PC-9 (cell line): ENCODE data around the gene GLT1D1. TPM values are rescaled to one million over a fixed set of nuclear protein-coding genes. Genes with fewer than 3 reads are reported as not detected.

Experiments
- BruUV-seq: library from RNA; stranded (reverse); fragments of 400-500 nt; replicated peaks from 2 replicates; lab custom pipeline; 2021; lab: Mats Ljungman, UMichigan
- CTCF ChIA-PET: fragments of 300-600 bp; sonication (Branson Sonifier 250); formaldehyde crosslinking; loops from one replicate; lab custom pipeline; 2022; ENCODE audit warnings: antibody characterized with exemption; lab: Charles Lee
- POLR2A ChIA-PET: fragments of 300-600 bp; sonication (Branson Sonifier 250); formaldehyde crosslinking; loops from one replicate; lab custom pipeline; 2022; ENCODE audit warnings: antibody characterized with exemption; ENCODE audit not compliant: unreplicated experiment; lab: Charles Lee
- DNase-seq, 2 experiments: peaks; one replicate each; pipeline versions ENCODE4 v3.0.0 to v3.0.0-alpha.2; 2015 to 2022; ENCODE audit warnings: mixed read lengths in 1 of 2
- H2AFZ ChIP-seq: fragments of 200-600 bp; sonication (generic); 2 replicates; pipeline ENCODE4 v1.8.1; 2017; ENCODE audit warnings: antibody characterized with exemption
- H3F3A ChIP-seq: fragments of 200-600 bp; sonication (generic); 2 replicates; pipeline ENCODE4 v1.8.1; 2017; ENCODE audit warnings: antibody characterized with exemption, mild to moderate bottlenecking, low read depth; ENCODE audit not compliant: insufficient read depth
- H3K27ac ChIP-seq: fragments of 200-600 bp; sonication (generic); 2 replicates; pipeline ENCODE4 v1.6.1; 2016; ENCODE audit warnings: mixed run types
- H3K27me3 ChIP-seq: fragments of 200-600 bp; sonication (generic); 2 replicates; pipeline ENCODE4 v1.6.1; 2016; ENCODE audit warnings: low read depth, mixed run types; ENCODE audit not compliant: insufficient read depth
- H3K36me3 ChIP-seq: fragments of 200-600 bp; sonication (generic); 2 replicates; pipeline ENCODE4 v1.6.1; 2016; ENCODE audit warnings: low read depth, mixed run types
- H3K4me1 ChIP-seq: fragments of 200-600 bp; sonication (generic); replicated peaks from 2 replicates; pipeline ENCODE4 v1.6.1; 2016; ENCODE audit warnings: mixed run types; ENCODE audit not compliant: insufficient read depth
- H3K4me2 ChIP-seq: fragments of 200-600 bp; sonication (generic); 2 replicates; pipeline ENCODE4 v1.6.1; 2017; ENCODE audit warnings: mixed run types
- H3K4me3 ChIP-seq: fragments of 200-600 bp; sonication (generic); 2 replicates; pipeline ENCODE4 v1.6.1; 2016; ENCODE audit warnings: mixed run types
- H3K79me2 ChIP-seq: fragments of 200-600 bp; sonication (generic); 2 replicates; pipeline ENCODE4 v1.6.1; 2017; ENCODE audit warnings: low read depth, mixed run types
- H3K9me2 ChIP-seq: fragments of 200-600 bp; sonication (generic); 2 replicates; pipeline ENCODE4 v1.8.1; 2017; ENCODE audit warnings: mild to moderate bottlenecking; ENCODE audit not compliant: insufficient read depth
- H3K9me3 ChIP-seq: fragments of 200-600 bp; sonication (generic); 2 replicates; pipeline ENCODE4 v1.8.1; 2016; ENCODE audit warnings: low read depth; ENCODE audit not compliant: insufficient read depth
- H4K20me1 ChIP-seq: fragments of 200-600 bp; sonication (generic); 2 replicates; pipeline ENCODE4 v1.8.1; 2017; ENCODE audit not compliant: insufficient read depth
- EZH2 ChIP-seq: fragments of 200-600 bp; sonication (generic); IDR thresholded peaks from 2 replicates; pipeline ENCODE4 v1.8.0; 2017; ENCODE audit warnings: antibody characterized with exemption, low read depth
- intact Hi-C: fragments of 100-400 bp; cut with micrococcal nuclease; formaldehyde crosslinking; loops from one replicate; pipeline ENCODE4 v1.10.0; 2022; ENCODE audit not compliant: unreplicated experiment
- total RNA-seq: library from RNA; stranded (reverse); gene quantifications from 2 replicates; pipeline ENCODE4 v1.2.3, GENCODE V29; 2021
- TF ChIP-seq, protein P1 (sequence below): fragments of 200-600 bp; sonication (generic); conservative IDR thresholded peaks from 2 replicates; pipeline ENCODE4 v1.6.1; 2017; ENCODE audit warnings: mixed run types, antibody characterized with exemption, mild to moderate bottlenecking, moderate library complexity

The GLT1D1 gene
- total RNA-seq, 1 experiment from 2014 or later = not detected

DNA sequence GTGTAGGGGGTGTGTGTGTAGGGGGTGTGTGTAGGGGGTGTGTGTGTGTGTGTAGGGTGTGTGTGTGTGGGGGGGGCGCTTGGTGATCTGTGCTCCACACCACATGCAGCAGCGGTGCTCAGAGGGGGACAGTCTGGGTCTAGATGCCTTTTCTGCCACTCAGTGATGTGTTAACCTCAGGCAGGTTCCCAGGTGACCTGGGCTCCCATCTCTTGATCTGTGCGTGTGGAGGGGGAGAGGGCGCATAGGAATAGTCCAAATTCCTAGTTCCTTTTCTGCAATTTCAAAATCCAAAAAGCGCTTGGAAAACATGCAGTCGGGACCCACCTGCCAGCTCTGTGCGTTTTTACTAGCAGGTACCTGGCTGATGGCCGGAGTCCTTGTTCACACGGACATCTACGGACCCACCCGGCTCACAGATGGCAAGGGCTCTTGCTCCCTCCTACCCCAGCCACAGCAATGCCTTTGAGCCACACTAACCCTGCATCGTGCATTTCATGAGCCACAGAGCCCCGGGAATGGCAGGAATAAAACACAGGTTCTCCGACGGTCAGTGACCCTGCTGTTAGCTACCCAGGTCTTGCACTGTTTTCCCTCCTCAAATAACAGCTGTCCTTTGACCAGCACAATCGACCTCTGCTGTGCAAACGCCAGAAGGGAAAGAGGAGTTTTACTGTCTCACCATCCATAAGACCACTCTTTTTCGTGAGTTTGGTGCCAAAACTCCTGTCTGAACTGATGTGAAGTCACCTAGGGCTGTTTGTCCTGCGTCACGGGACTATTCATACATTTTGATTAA is 120.8 kb downstream of the GLT1D1 start:
- Histone ChIP-seq H3K27ac (no peak overlapping the region), H4K20me1 (no peaks in the 10 kb centered on the region), H3K4me1 (no peaks in the 10 kb centered on the region), H2AFZ (no peak overlapping the region), H3K4me2 (no peak overlapping the region), H3F3A (no peaks in the 10 kb centered on the region), H3K36me3 (no peaks in the 10 kb centered on the region), H3K9me3 (no peaks in the 10 kb centered on the region), H3K9me2 (no peaks in the 10 kb centered on the region), H3K27me3 (peaks cover 68% of the 10 kb centered on the region), H3K79me2 (no peaks in the 10 kb centered on the region), H3K4me3 (no peak overlapping the region)
- no TSS peak for BruUV-seq
- ChIA-PET POLR2A (no interaction called here), CTCF (no interaction called here)
- TF ChIP-seq, protein P1, sequence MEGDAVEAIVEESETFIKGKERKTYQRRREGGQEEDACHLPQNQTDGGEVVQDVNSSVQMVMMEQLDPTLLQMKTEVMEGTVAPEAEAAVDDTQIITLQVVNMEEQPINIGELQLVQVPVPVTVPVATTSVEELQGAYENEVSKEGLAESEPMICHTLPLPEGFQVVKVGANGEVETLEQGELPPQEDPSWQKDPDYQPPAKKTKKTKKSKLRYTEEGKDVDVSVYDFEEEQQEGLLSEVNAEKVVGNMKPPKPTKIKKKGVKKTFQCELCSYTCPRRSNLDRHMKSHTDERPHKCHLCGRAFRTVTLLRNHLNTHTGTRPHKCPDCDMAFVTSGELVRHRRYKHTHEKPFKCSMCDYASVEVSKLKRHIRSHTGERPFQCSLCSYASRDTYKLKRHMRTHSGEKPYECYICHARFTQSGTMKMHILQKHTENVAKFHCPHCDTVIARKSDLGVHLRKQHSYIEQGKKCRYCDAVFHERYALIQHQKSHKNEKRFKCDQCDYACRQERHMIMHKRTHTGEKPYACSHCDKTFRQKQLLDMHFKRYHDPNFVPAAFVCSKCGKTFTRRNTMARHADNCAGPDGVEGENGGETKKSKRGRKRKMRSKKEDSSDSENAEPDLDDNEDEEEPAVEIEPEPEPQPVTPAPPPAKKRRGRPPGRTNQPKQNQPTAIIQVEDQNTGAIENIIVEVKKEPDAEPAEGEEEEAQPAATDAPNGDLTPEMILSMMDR = no peak
- no peak for TF ChIP-seq EZH2
- no peak for DNase-seq
- intact Hi-C loops = no loop called here

DNA sequence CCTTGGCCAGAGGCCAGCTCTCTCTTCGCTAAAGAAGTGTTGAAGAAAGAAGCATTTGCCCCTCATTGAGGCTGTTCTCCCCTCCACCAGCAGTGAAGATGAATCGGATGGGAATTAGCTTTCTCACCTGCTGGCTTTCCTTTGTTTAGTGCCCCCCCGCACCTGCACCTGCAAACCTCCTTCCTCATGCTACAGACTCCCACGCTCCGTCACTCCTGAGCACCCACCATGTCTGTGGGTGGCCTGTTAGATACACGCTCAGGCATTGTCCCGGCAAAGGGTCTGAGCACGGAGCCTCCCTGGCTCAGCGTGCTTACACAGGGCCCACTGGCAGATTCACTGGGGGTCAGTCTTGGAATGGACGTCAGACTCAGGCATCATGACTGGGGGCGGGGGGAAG is 121.6 kb downstream of the GLT1D1 start:
- H3K4me1 ChIP-seq = no peaks in the 10 kb centered on the region
- no peaks in the 10 kb centered on the region for H3K36me3 ChIP-seq
- no peak overlapping the region for H3K4me2 ChIP-seq
- peaks cover 68% of the 10 kb centered on the region for H3K27me3 ChIP-seq
- H3K9me2 ChIP-seq = no peaks in the 10 kb centered on the region
- no peaks in the 10 kb centered on the region for H4K20me1 ChIP-seq
- intact Hi-C loops = no loop called here
- ChIA-PET CTCF (no interaction called here), POLR2A (no interaction called here)
- TF ChIP-seq EZH2 = no peak
- TF ChIP-seq, protein P1 = no peak
- DNase-seq = no peak
- no peaks in the 10 kb centered on the region for H3K79me2 ChIP-seq
- H3K9me3 ChIP-seq = no peaks in the 10 kb centered on the region
- H3K27ac ChIP-seq = no peak overlapping the region
- no peaks in the 10 kb centered on the region for H3F3A ChIP-seq
- no peak overlapping the region for H2AFZ ChIP-seq
- H3K4me3 ChIP-seq = no peak overlapping the region
- no TSS peak for BruUV-seq

DNA sequence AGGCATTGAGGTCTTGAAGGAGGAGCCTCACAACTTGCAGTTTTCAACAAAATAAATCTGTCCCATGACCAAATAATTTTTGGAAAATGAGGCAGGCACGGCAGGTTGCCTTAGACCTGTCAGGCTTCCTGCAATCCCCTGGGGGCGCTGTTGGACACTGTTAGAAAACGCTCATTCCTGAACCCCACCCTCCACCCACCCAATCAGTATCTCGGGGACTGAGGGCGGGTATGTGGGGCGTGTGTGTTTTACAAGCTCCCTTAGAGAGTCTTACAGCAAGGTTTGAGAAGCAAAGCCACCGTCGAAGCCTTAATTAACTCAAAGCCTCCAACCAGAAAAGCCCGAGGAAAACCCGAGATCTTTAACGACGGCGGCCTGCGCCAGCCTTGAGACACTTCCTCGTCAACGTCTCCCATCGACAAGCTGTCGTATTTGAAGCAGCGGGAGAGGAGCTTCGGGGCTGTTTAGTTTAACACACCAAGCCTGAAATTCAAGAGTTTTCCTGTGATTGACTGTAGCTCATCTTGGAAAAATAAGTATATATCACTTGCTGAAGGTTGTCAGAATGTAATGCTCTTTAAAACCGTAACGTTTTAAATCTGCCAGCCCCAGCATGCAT is 123.0 kb downstream of the GLT1D1 start:
- DNase-seq = no peak
- intact Hi-C loops = no loop called here
- H2AFZ ChIP-seq = no peak overlapping the region
- H3K9me2 ChIP-seq = no peaks in the 10 kb centered on the region
- no peaks in the 10 kb centered on the region for H4K20me1 ChIP-seq
- BruUV-seq = no TSS peak
- no peak overlapping the region for H3K27ac ChIP-seq
- no peak overlapping the region for H3K4me3 ChIP-seq
- H3K36me3 ChIP-seq = no peaks in the 10 kb centered on the region
- H3K4me2 ChIP-seq = no peak overlapping the region
- no peaks in the 10 kb centered on the region for H3K79me2 ChIP-seq
- no peaks in the 10 kb centered on the region for H3K9me3 ChIP-seq
- H3K27me3 ChIP-seq = peaks cover 73% of the 10 kb centered on the region
- H3K4me1 ChIP-seq = no peaks in the 10 kb centered on the region
- POLR2A ChIA-PET = no interaction called here
- TF ChIP-seq, protein P1 = no peak
- no peak for TF ChIP-seq EZH2
- CTCF ChIA-PET = interaction anchor here (0.6 kb wide), 1 partner anchor 329 kb away, joined by 3 read pairs; no protein-coding TSS in a partner anchor
- no peaks in the 10 kb centered on the region for H3F3A ChIP-seq
